Aorta (tissue), 4 donors: Measurements from ENCODE around the gene SMAD6. TPM values are rescaled to one million over a fixed set of nuclear protein-coding genes. Genes with fewer than 3 reads are reported as not detected.

Experiments
- polyA plus RNA-seq, 2 donors: library from polyadenylated mRNA; stranded (reverse); fragments of 200-250 nt; gene quantifications; one replicate each; pipeline ENCODE4 v1.2.3, GENCODE V29; 2013
- total RNA-seq, 2 donors: library from RNA; stranded (reverse); fragmentation: NEBNext Ultra II Directional; extraction: Animal tissue kit (Norgen Biotek cat#: 25700); gene quantifications; one replicate each; pipeline ENCODE4 v1.2.1, GENCODE V29; 2021
- donor health status: healthy with polysubstance abuse.
- donor health status: Bipolar disorder and iron deficiency.
- donor health status: DM: no; HTN: no; CAD: no.
- donor health status: DM: yes; HTN: yes; CAD: no.

The SMAD6 gene
- total and polyA plus RNA-seq, 4 donors: 7.1 to 92.0 (median 24.5) TPM

Other genes starting within 250 kb of the SMAD6 start
- 10 to 100 TPM; 18.9 to 19.3 TPM for gene SNAPC5, start 204.5 kb upstream of the SMAD6 start, total RNA-seq
- 10 to 100 TPM; 25.0 to 60.1 TPM for gene SNAPC5, start 204.5 kb upstream of the SMAD6 start, polyA plus RNA-seq
- gene RPL4, start 197.4 kb upstream of the SMAD6 start, total RNA-seq: 1,000 to 10,000 TPM; 1,651 to 1,680 TPM
- 1,000 to 10,000 TPM; 3,086 to 4,650 TPM for gene RPL4, start 197.4 kb upstream of the SMAD6 start, polyA plus RNA-seq
- 1 to 10 TPM; 5.8 to 6.6 TPM for gene ZWILCH, start 196.9 kb upstream of the SMAD6 start, total RNA-seq
- 1 to 10 TPM; 2.3 to 3.9 TPM for gene ZWILCH, start 196.9 kb upstream of the SMAD6 start, polyA plus RNA-seq
- not detected for gene LCTL, start 136.2 kb upstream of the SMAD6 start, total RNA-seq
- not detected for gene LCTL, start 136.2 kb upstream of the SMAD6 start, polyA plus RNA-seq